ENCODE data around the gene RP9. TPM values are rescaled to one million over a fixed set of nuclear protein-coding genes. Genes with fewer than 3 reads are reported as not detected.
A peak's percentile ranks its signal among the peaks of the same experiment; 100 is the strongest.

RP9 gene
- total RNA-seq, 4 donors from 2014 or later = 4.7 to 11.7 (median 10.1) TPM

DNA sequence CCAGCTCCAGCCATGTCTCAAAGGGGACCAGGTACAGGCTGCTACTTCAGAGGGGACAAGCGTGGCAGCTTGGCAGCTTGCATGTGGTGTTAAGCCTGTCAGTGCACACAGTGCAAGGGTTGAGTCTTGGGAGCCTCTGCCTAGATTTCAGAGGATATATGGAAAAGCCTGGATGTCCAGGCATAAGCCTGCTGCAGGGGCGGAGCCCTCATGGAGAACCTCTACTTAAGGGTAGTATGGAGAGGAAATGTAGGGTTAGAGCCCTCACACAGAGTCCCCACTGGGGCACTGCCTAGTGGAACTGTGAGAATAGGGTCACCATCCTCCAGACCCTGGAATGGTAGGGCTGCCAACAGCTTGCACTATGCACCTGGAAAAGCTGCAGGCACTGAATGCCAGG, 38.9 kb downstream of the RP9 start:
- TF ChIP-seq EP300 (IDR thresholded peaks at IDR 0.05) (no peak), POLR2A (IDR thresholded peaks at IDR 0.05) (no peak), POLR2AphosphoS5 (IDR thresholded peaks at IDR 0.05) (no peak), CTCF (IDR thresholded peaks at IDR 0.05) (no peak)
- Histone ChIP-seq H3K4me3 (no peak overlapping the region), H3K27me3 (no peaks in the 10 kb centered on the region), H3K4me1 (peaks cover 0 to 11% (median 2%) of the 10 kb centered on the region in 3 donors), H3K36me3 (no peaks in the 10 kb centered on the region), H3K27ac (no peak overlapping the region), H3K9me3 (peaks cover 0 to 24% (median 0%) of the 10 kb centered on the region in 3 donors)
- no CpG with 5 or more reads among the region's 2 CpGs for WGBS, 2 donors (ENCODE audit: low coverage in 1 of 2)
- ATAC-seq = no peak

- 80 to 92% methylated on average over 1 of the region's 1 CpG for WGBS, 2 donors (ENCODE audit: low coverage in 1 of 2)
- H3K4me1 ChIP-seq = peaks cover 0 to 19% (median 2%) of the 10 kb centered on the region in 3 donors
- H3K27ac ChIP-seq = no peak overlapping the region
- H3K9me3 ChIP-seq = peaks cover 0 to 24% (median 0%) of the 10 kb centered on the region in 3 donors
- H3K4me3 ChIP-seq = no peak overlapping the region
- no peak for TF ChIP-seq POLR2A (IDR thresholded peaks at IDR 0.05)
- no peak for TF ChIP-seq EP300 (IDR thresholded peaks at IDR 0.05)
- no peak for TF ChIP-seq CTCF (IDR thresholded peaks at IDR 0.05)
- TF ChIP-seq POLR2AphosphoS5 (IDR thresholded peaks at IDR 0.05) = no peak
- no peaks in the 10 kb centered on the region for H3K27me3 ChIP-seq
- no peak for ATAC-seq
- no peaks in the 10 kb centered on the region for H3K36me3 ChIP-seq
These were observed 41.3 kb downstream of the RP9 start for GRCh38 chr7:33067921-33068320.

DNA sequence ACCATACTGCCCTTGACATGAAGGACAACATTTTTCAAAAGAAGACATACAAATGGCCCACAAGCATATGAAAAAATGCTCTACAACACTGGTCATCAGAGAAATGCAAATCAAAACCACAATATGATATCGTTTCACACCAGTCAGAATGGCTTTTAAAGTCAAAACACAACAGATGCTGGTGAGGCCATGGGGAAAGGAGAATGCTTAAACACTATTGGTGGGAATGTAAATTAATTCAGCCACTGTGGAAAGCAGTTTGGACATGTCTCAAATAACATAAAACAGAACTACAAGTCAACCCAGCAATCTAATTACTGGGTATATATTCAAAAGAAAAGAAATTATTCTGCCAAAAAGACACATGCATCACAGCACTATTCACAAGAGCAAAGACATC, 42.4 kb downstream of the RP9 start:
- no peak overlapping the region for H3K27ac ChIP-seq
- no peak overlapping the region for H3K4me3 ChIP-seq
- no peaks in the 10 kb centered on the region for H3K27me3 ChIP-seq
- H3K36me3 ChIP-seq = no peaks in the 10 kb centered on the region
- 77 to 100% methylated on average over 1 of the region's 1 CpG for WGBS, 2 donors (ENCODE audit: low coverage in 1 of 2)
- TF ChIP-seq POLR2A (IDR thresholded peaks at IDR 0.05) (no peak), EP300 (IDR thresholded peaks at IDR 0.05) (no peak), CTCF (IDR thresholded peaks at IDR 0.05) (no peak), POLR2AphosphoS5 (IDR thresholded peaks at IDR 0.05) (no peak)
- no peak for ATAC-seq
- H3K4me1 ChIP-seq = peaks cover 0 to 11% (median 0%) of the 10 kb centered on the region in 3 donors
- peaks cover 0 to 24% (median 0%) of the 10 kb centered on the region in 3 donors for H3K9me3 ChIP-seq

- H3K4me3 ChIP-seq = no peak overlapping the region
- no peak overlapping the region for H3K27ac ChIP-seq
- ATAC-seq = no peak
- no peak for TF ChIP-seq POLR2A (IDR thresholded peaks at IDR 0.05)
- no peak for TF ChIP-seq CTCF (IDR thresholded peaks at IDR 0.05)
- no peak for TF ChIP-seq POLR2AphosphoS5 (IDR thresholded peaks at IDR 0.05)
- no peak for TF ChIP-seq EP300 (IDR thresholded peaks at IDR 0.05)
- peaks cover 0 to 24% (median 0%) of the 10 kb centered on the region in 3 donors for H3K9me3 ChIP-seq
- WGBS, 2 donors (ENCODE audit: low coverage in 1 of 2) = 100% methylated on average over 1 of the region's 1 CpG
- H3K4me1 ChIP-seq = peaks cover 0 to 19% (median 5%) of the 10 kb centered on the region in 3 donors
- H3K27me3 ChIP-seq = no peaks in the 10 kb centered on the region
- H3K36me3 ChIP-seq = no peaks in the 10 kb centered on the region
These were observed 43.2 kb downstream of the RP9 start for GRCh38 chr7:33065981-33066380.

GRCh38 chr7:33062782-33063443, 46.3 kb downstream of the RP9 start:
- 0% methylated on average over 7 to 12 of the region's 50 CpGs for WGBS, 2 donors (ENCODE audit: low coverage in 1 of 2)
- no peaks in the 10 kb centered on the region for H3K36me3 ChIP-seq
- no peaks in the 10 kb centered on the region for H3K27me3 ChIP-seq
- peaks cover 0 to 13% (median 0%) of the 10 kb centered on the region in 3 donors for H3K9me3 ChIP-seq
- ATAC-seq = peak; percentile 98
- peak overlapping the region; percentile 66 to 95 (median 92) for H3K27ac ChIP-seq
- TF ChIP-seq POLR2AphosphoS5 (IDR thresholded peaks at IDR 0.05) (peak; percentile 38), EP300 (IDR thresholded peaks at IDR 0.05) (no peak), POLR2A (IDR thresholded peaks at IDR 0.05) (peak; percentile 28 to 53)
- peak overlapping the region; percentile 59 to 87 for H3K4me3 ChIP-seq
- H3K4me1 ChIP-seq = peaks cover 0 to 44% (median 10%) of the 10 kb centered on the region in 3 donors

Measured in gastroesophageal sphincter (tissue), 4 donors.